ENCODE results near the gene PMEL. TPM values are rescaled to one million over a fixed set of nuclear protein-coding genes. Genes with fewer than 3 reads are reported as not detected.

The PMEL gene
- total and polyA plus RNA-seq, 9 of the 15 experiments (the other 6 are each of a cell fraction or from before 2014, with no cell fraction given): 0.36 to 2.0 (median 0.98) TPM

- 36% methylated on average over 5 of the region's 5 CpGs for WGBS (ENCODE audit: insufficient coverage, low coverage, missing lambda C conversion rate)
- Histone ChIP-seq H3K4me2 (ENCODE audit: insufficient read depth, low read length) (no peak overlapping the region), H3K27me3 (ENCODE audit: control insufficient read depth in 2 of 2, insufficient read depth in 2 of 2, low read length in 2 of 2) (no peaks in the 10 kb centered on the region), H3K4me3 (no peak overlapping the region), H3K4me1 (replicated peaks in 1 of 2; ENCODE audit: control insufficient read depth in 2 of 2, insufficient read depth in 2 of 2, low read length in 2 of 2) (peaks cover 7 to 10% of the 10 kb centered on the region in 2 experiments; a peak in 4 of 5 replicates), H3K27ac (ENCODE audit: extremely low read depth, low read depth, low read length) (no peak overlapping the region), H3K79me2 (ENCODE audit: control insufficient read depth, insufficient read depth, low read length) (no peaks in the 10 kb centered on the region), H4K20me1 (replicated peaks; ENCODE audit: control insufficient read depth, insufficient read depth, low read length) (no peaks in the 10 kb centered on the region; the same call in 1 of the 2 replicates), H3K9me3 (replicated peaks; ENCODE audit: control insufficient read depth, insufficient read depth, low read depth, low read length) (no peaks in the 10 kb centered on the region), H3K9ac (ENCODE audit: insufficient read depth in 1 of 2, low read depth in 2 of 2, low read length in 2 of 2) (no peak overlapping the region), H3K36me3 (ENCODE audit: control insufficient read depth, insufficient read depth, low read length) (no peaks in the 10 kb centered on the region), H3K9me1 (ENCODE audit: control insufficient read depth, insufficient read depth, low read length) (no peaks in the 10 kb centered on the region), H2AFZ (ENCODE audit: low read depth, low read length) (0 out of 2 replicates have a peak overlapping the region, but pooled peaks have one; percentile 4)
- FAIRE-seq (no peak), DNase-seq (ENCODE audit: extremely low read depth in 1 of 4, low spot score in 3 of 4) (no peak), ATAC-seq (no peak)
- in situ Hi-C loops (cut with MboI) (no loop called here), intact Hi-C loops (cut with micrococcal nuclease) (no loop called here)
- CTCF ChIA-PET (ENCODE audit: low intra/inter-chr PET ratio): no interaction called here
- POLR2A ChIA-PET: interaction anchor here (0.6 to 2.0 kb wide), 8 partner anchors 11 to 156 kb away, joined by 3 to 6 read pairs (median 3); partner anchors contain the start of gene RAB5B
- BruUV-seq (replicated peaks): no TSS peak
- no peak for TF ChIP-seq SRF (CRISPR knock-in tag; IDR thresholded peaks at IDR 0.05)
- no peak for TF ChIP-seq THRB (CRISPR knock-in tag; conservative IDR thresholded peaks at IDR 0.05)
- TF ChIP-seq NR2C1 (IDR thresholded peaks at IDR 0.05): peak; percentile 42; the same call in 1 of the 2 replicates
- TF ChIP-seq NR2C1 (tag; IDR thresholded peaks at IDR 0.05): peak; percentile 63
- no peak for TF ChIP-seq NR2C2 (CRISPR knock-in tag; IDR thresholded peaks at IDR 0.05)
- 0 out of 2 replicates have a peak, but pooled peaks have one; percentile 24 for TF ChIP-seq NR2C2 (tag; IDR thresholded peaks at IDR 0.05)
- no peak for TF ChIP-seq ZBTB9 (CRISPR knock-in tag; IDR thresholded peaks at IDR 0.05)
Observed at GRCh38 chr12:55957106-55957859, 8.6 kb downstream of the PMEL start.
